Calu3 (cell line): ENCODE measurements around the gene HPN. TPM values are rescaled to one million over a fixed set of nuclear protein-coding genes. Genes with fewer than 3 reads are reported as not detected.
"Not testable (repeated sequence)": the region's sequence is repeated elsewhere in the genome, so short reads cannot be mapped to it uniquely, and the experiment has no call there.

Source experiments
- BruUV-seq: library from RNA; stranded (reverse); fragments of 400-500 nt; replicated peaks from 2 replicates; lab custom pipeline; 2021; lab: Mats Ljungman, UMichigan
- CTCF ChIA-PET: fragments of 300-600 bp; sonication (Branson Sonifier 250); formaldehyde crosslinking; loops from one replicate; lab custom pipeline; 2022; ENCODE audit warnings: antibody characterized with exemption; lab: Charles Lee
- DNase-seq: peaks from one replicate; pipeline ENCODE4 v3.0.0; 2022
- H3K27ac Mint-ChIP-seq: one replicate; pipeline ENCODE4 v1.8.0; 2022; ENCODE audit warnings: mixed read lengths; ENCODE audit not compliant: unreplicated experiment
- H3K27me3 Mint-ChIP-seq: one replicate; pipeline ENCODE4 v1.8.0; 2022; ENCODE audit warnings: mixed read lengths; ENCODE audit not compliant: unreplicated experiment
- H3K36me3 Mint-ChIP-seq: one replicate; pipeline ENCODE4 v1.8.0; 2022; ENCODE audit warnings: mild to moderate bottlenecking, moderate library complexity, mixed read lengths; ENCODE audit not compliant: insufficient read depth, unreplicated experiment
- H3K4me1 Mint-ChIP-seq: one replicate; pipeline ENCODE4 v1.8.0; 2022; ENCODE audit warnings: mild to moderate bottlenecking, low read depth, mixed read lengths; ENCODE audit not compliant: unreplicated experiment
- H3K4me3 Mint-ChIP-seq: one replicate; pipeline ENCODE4 v1.8.0; 2022; ENCODE audit warnings: mild to moderate bottlenecking, low read depth, moderate library complexity, mixed read lengths; ENCODE audit not compliant: unreplicated experiment
- H3K9me3 Mint-ChIP-seq: one replicate; pipeline ENCODE4 v1.8.0; 2022; ENCODE audit warnings: low read depth, mixed read lengths; ENCODE audit not compliant: unreplicated experiment
- CTCF ChIP-seq: fragments of 200-600 bp; IDR thresholded peaks from one replicate; pipeline ENCODE4 v1.8.0; 2022; ENCODE audit warnings: antibody characterized with exemption; ENCODE audit not compliant: unreplicated experiment
- intact Hi-C: fragments of 100-400 bp; cut with micrococcal nuclease; formaldehyde crosslinking; loops from one replicate; pipeline ENCODE4 v1.10.0; 2022; ENCODE audit not compliant: unreplicated experiment
- total RNA-seq: library from RNA; stranded (reverse); gene quantifications from 2 replicates; pipeline ENCODE4 v1.2.3, GENCODE V29; 2022

The HPN gene
- total RNA-seq, 1 experiment from 2014 or later, result 1.4 TPM

GRCh38 chr19:35099897-35100275, 58.4 kb downstream of the HPN start:
- intact Hi-C loops, result no loop called here
- no peaks in the 10 kb centered on the region for H3K27me3 Mint-ChIP-seq
- H3K27ac Mint-ChIP-seq, result no peak overlapping the region
- H3K9me3 Mint-ChIP-seq, result no peaks in the 10 kb centered on the region
- CTCF ChIA-PET, result no interaction called here
- no TSS peak for BruUV-seq
- TF ChIP-seq CTCF, result no peak
- peaks cover 14% of the 10 kb centered on the region for H3K4me1 Mint-ChIP-seq
- H3K36me3 Mint-ChIP-seq, result no peaks in the 10 kb centered on the region
- no peak overlapping the region for H3K4me3 Mint-ChIP-seq
- no peak for DNase-seq

GRCh38 chr19:35100588-35101533, 59.3 kb downstream of the HPN start:
- Mint-ChIP-seq H3K27me3 (no peaks in the 10 kb centered on the region), H3K9me3 (no peaks in the 10 kb centered on the region), H3K4me3 (no peak overlapping the region), H3K27ac (no peak overlapping the region), H3K36me3 (no peaks in the 10 kb centered on the region), H3K4me1 (peaks cover 5% of the 10 kb centered on the region)
- no TSS peak for BruUV-seq
- DNase-seq, result no peak
- CTCF ChIA-PET, result no interaction called here
- intact Hi-C loops, result no loop called here
- TF ChIP-seq CTCF, result no peak

- intact Hi-C loops, H3K4me1 Mint-ChIP-seq, H3K36me3 Mint-ChIP-seq, H3K9me3 Mint-ChIP-seq, H3K4me3 Mint-ChIP-seq, DNase-seq, H3K27ac Mint-ChIP-seq, BruUV-seq, H3K27me3 Mint-ChIP-seq, CTCF ChIA-PET: not testable (repeated sequence)
Measured at GRCh38 chr19:35101949-35102348, 60.4 kb downstream of the HPN start.

GRCh38 chr19:35103614-35104013, 62.1 kb downstream of the HPN start:
- H3K4me3 Mint-ChIP-seq, H3K27me3 Mint-ChIP-seq, DNase-seq, H3K9me3 Mint-ChIP-seq, BruUV-seq, H3K27ac Mint-ChIP-seq, CTCF ChIA-PET, intact Hi-C loops: not testable (repeated sequence)
- Mint-ChIP-seq H3K36me3 (peaks cover 13% of the 10 kb centered on the region), H3K4me1 (peaks cover 12% of the 10 kb centered on the region)

- Mint-ChIP-seq H3K27ac (no peak overlapping the region), H3K4me1 (peaks cover 16% of the 10 kb centered on the region), H3K36me3 (peaks cover 14% of the 10 kb centered on the region), H3K9me3 (peaks cover 3% of the 10 kb centered on the region), H3K4me3 (no peak overlapping the region), H3K27me3 (no peaks in the 10 kb centered on the region)
- TF ChIP-seq CTCF, result no peak
- DNase-seq, result no peak
- CTCF ChIA-PET, result no interaction called here
- intact Hi-C loops, result no loop called here
- BruUV-seq, result no TSS peak
Measured at GRCh38 chr19:35104361-35104760, 62.8 kb downstream of the HPN start.
